Kidney epithelial cell (primary cell): Measurements from ENCODE around the gene GREB1. TPM values are rescaled to one million over a fixed set of nuclear protein-coding genes. Genes with fewer than 3 reads are reported as not detected.

ENCODE experiments used
- DNase-seq: peaks from one replicate; pipeline ENCODE4 v3.0.0-alpha.2; 2010; ENCODE audit warnings: low read depth
- H3K27me3 ChIP-seq: 2 replicates; pipeline ENCODE4 v1.6.0; 2011; ENCODE audit warnings: low read length; ENCODE audit not compliant: control insufficient read depth, insufficient read depth
- H3K36me3 ChIP-seq: 2 replicates; pipeline ENCODE4 v1.5.1; 2011; ENCODE audit warnings: low read length; ENCODE audit not compliant: control insufficient read depth, insufficient read depth
- H3K4me3 ChIP-seq: 2 replicates; pipeline ENCODE4 v1.5.1; 2011; ENCODE audit warnings: low read depth, mild to moderate bottlenecking, control low read depth, low read length
- total RNA-seq: library from RNA; depleted of rRNA; stranded (reverse); fragments of >200 nt; gene quantifications from 2 replicates; pipeline ENCODE4 v1.2.3, GENCODE V29; 2015
- TF ChIP-seq, protein P1 (sequence below): IDR thresholded peaks from 2 replicates; pipeline ENCODE4 v1.5.1; 2011; ENCODE audit warnings: mild to moderate bottlenecking, moderate library complexity, low read length, control low read depth, inconsistent platforms; ENCODE audit not compliant: insufficient read depth, poor library complexity, severe bottlenecking

Gene GREB1
- total RNA-seq, 1 donor from 2014 or later, result 2.8 TPM

DNA sequence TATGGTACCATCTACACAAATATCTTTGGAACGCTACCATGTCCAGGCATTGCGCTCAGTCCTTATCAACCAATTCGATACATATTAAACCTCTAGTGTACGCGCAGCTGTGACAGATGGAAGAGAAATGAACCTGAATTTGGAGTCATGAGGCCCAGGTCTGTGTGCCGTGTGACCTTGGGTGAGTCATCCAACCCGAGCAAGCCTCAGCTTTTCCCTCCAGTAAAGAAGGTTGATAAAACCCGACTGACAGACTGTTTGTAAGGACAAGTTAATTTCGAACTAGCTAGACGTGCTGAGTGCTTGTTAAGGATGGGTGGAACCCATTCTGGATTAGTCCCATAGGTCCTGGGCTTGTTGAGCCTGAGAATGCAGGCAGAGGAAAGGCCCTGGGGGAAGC lies 28.2 kb downstream of the GREB1 start:
- H3K27me3 ChIP-seq, result peaks cover 9% of the 10 kb centered on the region
- TF ChIP-seq, protein P1, sequence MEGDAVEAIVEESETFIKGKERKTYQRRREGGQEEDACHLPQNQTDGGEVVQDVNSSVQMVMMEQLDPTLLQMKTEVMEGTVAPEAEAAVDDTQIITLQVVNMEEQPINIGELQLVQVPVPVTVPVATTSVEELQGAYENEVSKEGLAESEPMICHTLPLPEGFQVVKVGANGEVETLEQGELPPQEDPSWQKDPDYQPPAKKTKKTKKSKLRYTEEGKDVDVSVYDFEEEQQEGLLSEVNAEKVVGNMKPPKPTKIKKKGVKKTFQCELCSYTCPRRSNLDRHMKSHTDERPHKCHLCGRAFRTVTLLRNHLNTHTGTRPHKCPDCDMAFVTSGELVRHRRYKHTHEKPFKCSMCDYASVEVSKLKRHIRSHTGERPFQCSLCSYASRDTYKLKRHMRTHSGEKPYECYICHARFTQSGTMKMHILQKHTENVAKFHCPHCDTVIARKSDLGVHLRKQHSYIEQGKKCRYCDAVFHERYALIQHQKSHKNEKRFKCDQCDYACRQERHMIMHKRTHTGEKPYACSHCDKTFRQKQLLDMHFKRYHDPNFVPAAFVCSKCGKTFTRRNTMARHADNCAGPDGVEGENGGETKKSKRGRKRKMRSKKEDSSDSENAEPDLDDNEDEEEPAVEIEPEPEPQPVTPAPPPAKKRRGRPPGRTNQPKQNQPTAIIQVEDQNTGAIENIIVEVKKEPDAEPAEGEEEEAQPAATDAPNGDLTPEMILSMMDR, result no peak
- no peaks in the 10 kb centered on the region for H3K36me3 ChIP-seq
- DNase-seq, result no peak
- H3K4me3 ChIP-seq, result no peak overlapping the region

DNA sequence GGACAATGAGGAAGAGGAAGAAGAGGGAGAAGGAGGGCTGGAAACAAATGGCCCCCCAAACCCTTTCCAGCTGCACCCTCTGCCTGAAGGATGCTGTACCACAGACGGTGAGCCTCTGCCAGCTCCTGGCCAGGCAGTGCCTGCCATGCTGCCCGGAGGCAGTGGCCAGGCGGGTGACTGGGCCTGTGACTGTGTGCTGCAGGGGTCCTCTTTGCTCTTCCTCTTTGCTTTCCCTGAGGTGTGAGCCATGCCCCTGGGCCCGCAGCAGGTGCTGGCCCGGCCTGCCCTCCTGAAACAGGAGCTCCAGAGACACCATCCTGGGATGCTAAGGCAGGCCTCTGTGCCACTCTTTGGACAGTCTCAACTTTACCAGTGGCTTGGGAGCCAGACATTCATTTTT lies 28.6 kb downstream of the GREB1 start:
- Histone ChIP-seq H3K27me3 (peaks cover 7% of the 10 kb centered on the region), H3K36me3 (no peaks in the 10 kb centered on the region), H3K4me3 (no peak overlapping the region)
- TF ChIP-seq, protein P1, result no peak
- no peak for DNase-seq

DNA sequence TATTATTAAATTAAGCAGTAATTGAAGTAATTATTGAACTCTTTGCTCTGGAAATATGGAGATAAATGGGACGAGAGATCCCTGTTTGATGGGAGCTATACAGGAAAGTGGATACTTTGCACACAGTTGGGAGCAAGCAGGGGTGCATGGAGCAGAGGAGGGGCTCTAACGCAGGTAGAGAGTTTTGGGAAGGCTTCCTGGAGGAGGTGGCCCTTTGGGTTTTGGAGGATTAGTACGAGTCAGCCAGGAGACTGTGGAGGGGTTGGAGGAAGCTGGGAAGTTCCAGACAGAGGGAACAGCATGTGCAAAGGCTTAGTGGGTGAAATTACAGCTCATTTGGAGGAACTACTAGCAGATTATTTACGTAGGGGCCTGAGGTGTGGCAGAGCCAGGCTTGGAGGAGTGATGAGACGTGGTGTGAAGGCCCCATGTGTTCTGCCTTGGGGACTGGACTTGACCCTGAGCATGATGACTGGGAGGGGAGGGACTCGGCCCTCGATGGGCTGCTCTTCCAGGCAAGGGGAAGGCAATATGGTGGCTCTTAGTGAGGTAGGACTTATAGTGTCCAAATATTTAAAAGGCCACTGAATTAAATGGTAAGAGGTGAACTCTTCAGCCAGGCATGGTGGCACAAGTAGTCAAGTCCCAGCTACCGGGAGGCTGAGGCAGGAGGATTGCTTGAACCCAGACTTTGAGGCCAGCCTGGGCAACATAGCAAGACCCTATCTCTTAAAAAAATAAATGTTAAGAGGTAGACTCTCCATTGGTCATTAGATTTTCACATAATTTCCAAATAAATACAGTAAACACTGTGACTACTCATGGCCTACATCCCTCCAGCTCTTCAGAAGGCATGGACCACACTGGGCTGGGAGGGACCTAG lies 30.2 kb downstream of the GREB1 start:
- H3K36me3 ChIP-seq, result no peaks in the 10 kb centered on the region
- TF ChIP-seq, protein P1, result no peak
- DNase-seq, result no peak
- H3K27me3 ChIP-seq, result peaks cover 8% of the 10 kb centered on the region
- H3K4me3 ChIP-seq, result no peak overlapping the region

DNA sequence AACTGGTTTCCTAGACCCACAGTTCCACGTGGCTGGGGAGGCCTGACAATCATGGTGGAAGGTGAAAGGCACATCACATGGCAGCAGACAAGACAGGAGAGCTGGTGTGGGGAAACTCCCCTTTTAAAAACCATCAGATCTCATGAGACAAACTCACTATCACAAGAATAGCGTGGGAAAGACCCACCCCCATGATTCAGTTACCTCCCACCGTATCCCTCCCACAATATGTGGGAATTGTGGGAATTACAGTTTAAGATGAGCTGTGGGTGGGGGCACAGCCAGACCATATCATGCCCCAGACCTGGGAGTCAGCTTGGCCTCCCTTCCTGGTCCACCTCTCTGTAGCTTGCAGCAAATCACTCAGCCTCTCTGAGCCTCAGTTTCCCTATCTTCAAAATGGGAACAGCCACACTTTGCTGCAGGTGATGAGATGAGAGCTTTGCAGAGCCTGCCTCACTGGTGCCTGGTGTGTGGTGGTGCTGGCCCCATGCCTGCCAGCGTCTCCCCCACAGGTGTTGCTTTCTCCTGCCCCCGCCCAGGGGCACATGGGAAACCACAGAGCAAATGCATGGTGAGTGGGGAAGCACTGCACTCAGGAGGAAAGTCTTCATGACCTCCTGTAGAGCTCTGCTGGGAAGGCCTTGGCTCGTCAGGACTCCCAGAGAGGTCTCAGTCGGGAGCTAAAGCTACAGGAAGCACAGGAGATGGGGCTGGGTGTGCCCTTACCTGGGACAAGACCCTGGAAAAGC lies 31.1 kb downstream of the GREB1 start:
- DNase-seq, result no peak
- TF ChIP-seq, protein P1, result no peak
- Histone ChIP-seq H3K36me3 (no peaks in the 10 kb centered on the region), H3K4me3 (no peak overlapping the region), H3K27me3 (peaks cover 16% of the 10 kb centered on the region)

DNA sequence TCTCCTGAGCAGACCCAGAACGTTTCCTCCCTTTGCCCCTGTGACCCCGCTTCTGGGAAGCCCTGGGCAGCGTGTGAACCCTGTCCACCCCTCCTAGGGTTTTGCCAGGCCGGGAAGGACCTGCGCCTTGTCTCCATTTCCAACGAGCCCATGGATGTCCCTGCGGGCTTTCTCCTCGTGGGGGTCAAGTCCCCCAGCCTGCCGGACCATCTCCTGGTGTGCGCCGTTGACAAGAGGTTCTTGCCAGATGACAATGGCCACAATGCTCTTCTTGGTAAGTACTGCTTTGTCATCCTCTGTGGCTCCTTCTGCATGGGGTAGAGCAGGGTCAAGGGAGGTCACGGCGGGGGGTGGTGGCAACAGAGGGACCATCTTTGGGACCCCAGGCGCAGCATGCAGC lies 32.5 kb downstream of the GREB1 start:
- no peak for DNase-seq
- Histone ChIP-seq H3K27me3 (peaks cover 16% of the 10 kb centered on the region), H3K4me3 (no peak overlapping the region), H3K36me3 (no peaks in the 10 kb centered on the region)
- TF ChIP-seq, protein P1, result no peak

DNA sequence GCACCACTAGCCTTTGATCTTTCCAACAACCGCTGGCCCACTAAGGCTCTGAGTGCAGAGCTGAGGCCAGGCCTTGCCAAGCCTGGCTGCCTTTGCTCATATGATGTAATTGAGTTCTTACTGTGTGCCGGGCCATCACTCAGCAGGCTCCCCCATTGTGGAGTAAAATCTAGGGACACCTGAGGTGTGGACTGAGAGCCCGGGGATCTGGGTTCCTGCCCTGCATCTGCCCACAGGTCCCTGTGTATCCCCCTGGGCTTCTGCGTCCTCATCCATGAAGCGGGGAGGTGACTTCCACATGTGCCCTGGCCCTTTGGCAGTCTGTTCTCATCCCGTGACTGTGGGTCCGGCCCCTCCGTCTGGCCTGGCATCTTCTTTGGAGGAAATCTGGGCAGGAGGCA lies 33.8 kb downstream of the GREB1 start:
- Histone ChIP-seq H3K36me3 (no peaks in the 10 kb centered on the region), H3K4me3 (no peak overlapping the region), H3K27me3 (peaks cover 16% of the 10 kb centered on the region)
- TF ChIP-seq, protein P1, result no peak
- no peak for DNase-seq
